Activated CD4-positive, alpha-beta T cell treated with anti-CD3 and anti-CD28 coated beads, Interleukin-10, Interleukin-2, amounts not matched to agents 100 ng/mL and 50 ng/mL, durations not matched to agents 16 hours and 8 hours (primary cell): ENCODE data around the gene RBMS3.
A peak's percentile ranks its signal among the peaks of the same experiment; 100 is the strongest.
"Not testable (repeated sequence)": the region's sequence is repeated elsewhere in the genome, so short reads cannot be mapped to it uniquely, and the experiment has no call there.

Experiments
- DNase-seq: peaks from one replicate; pipeline ENCODE4 v3.0.0-alpha.2; 2020

The RBMS3 gene

GRCh38 chr3:29976871-29977270, 696.0 kb downstream of the RBMS3 start:
- no peak for DNase-seq

- DNase-seq = no peak
Measured at GRCh38 chr3:29977360-29977759, 696.5 kb downstream of the RBMS3 start.

GRCh38 chr3:29978036-29978435, 697.2 kb downstream of the RBMS3 start:
- no peak for DNase-seq

GRCh38 chr3:29991198-29991597, 710.3 kb downstream of the RBMS3 start:
- DNase-seq = no peak

GRCh38 chr3:30002797-30003196, 721.9 kb downstream of the RBMS3 start:
- no peak for DNase-seq

GRCh38 chr3:30003741-30004140, 722.9 kb downstream of the RBMS3 start:
- no peak for DNase-seq

GRCh38 chr3:30004481-30004880, 723.6 kb downstream of the RBMS3 start:
- no peak for DNase-seq

- DNase-seq = no peak
Measured at GRCh38 chr3:30006111-30006510, 725.2 kb downstream of the RBMS3 start.

GRCh38 chr3:30007668-30008067, 726.8 kb downstream of the RBMS3 start:
- DNase-seq = no peak

- DNase-seq = peak; percentile 31
Measured at GRCh38 chr3:30011237-30011803, 730.4 kb downstream of the RBMS3 start.

GRCh38 chr3:30012941-30013543, 732.2 kb downstream of the RBMS3 start:
- DNase-seq = peak; percentile 48

GRCh38 chr3:30017901-30018300, 737.0 kb downstream of the RBMS3 start:
- no peak for DNase-seq

- DNase-seq = no peak
Measured at GRCh38 chr3:30020380-30020779, 739.5 kb downstream of the RBMS3 start.

GRCh38 chr3:30024466-30024865, 743.6 kb downstream of the RBMS3 start:
- DNase-seq = no peak

- DNase-seq = no peak
Measured at GRCh38 chr3:30026851-30027250, 746.0 kb downstream of the RBMS3 start.

GRCh38 chr3:30034246-30034991, 753.5 kb downstream of the RBMS3 start:
- DNase-seq = no peak

GRCh38 chr3:30035935-30036567, 755.2 kb downstream of the RBMS3 start:
- no peak for DNase-seq

- DNase-seq = no peak
Measured at GRCh38 chr3:30040126-30040525, 759.3 kb downstream of the RBMS3 start.

- not testable (repeated sequence) for DNase-seq
Measured at GRCh38 chr3:30041481-30041880, 760.6 kb downstream of the RBMS3 start.

- DNase-seq = peak; percentile 64
Measured at GRCh38 chr3:30042274-30042859, 761.5 kb downstream of the RBMS3 start.

- no peak for DNase-seq
Measured at GRCh38 chr3:30042916-30043555, 762.2 kb downstream of the RBMS3 start.

- DNase-seq = no peak
Measured at GRCh38 chr3:30044515-30044914, 763.6 kb downstream of the RBMS3 start.

GRCh38 chr3:30048431-30048830, 767.6 kb downstream of the RBMS3 start:
- DNase-seq = no peak
